ENCODE measurements around the gene COL23A1. TPM values are rescaled to one million over a fixed set of nuclear protein-coding genes. Genes with fewer than 3 reads are reported as not detected.

The COL23A1 gene
- polyA plus RNA-seq, 1 donor (not counting 4 experiments of a cell fraction or from before 2014, with no cell fraction given): not detected

DNA sequence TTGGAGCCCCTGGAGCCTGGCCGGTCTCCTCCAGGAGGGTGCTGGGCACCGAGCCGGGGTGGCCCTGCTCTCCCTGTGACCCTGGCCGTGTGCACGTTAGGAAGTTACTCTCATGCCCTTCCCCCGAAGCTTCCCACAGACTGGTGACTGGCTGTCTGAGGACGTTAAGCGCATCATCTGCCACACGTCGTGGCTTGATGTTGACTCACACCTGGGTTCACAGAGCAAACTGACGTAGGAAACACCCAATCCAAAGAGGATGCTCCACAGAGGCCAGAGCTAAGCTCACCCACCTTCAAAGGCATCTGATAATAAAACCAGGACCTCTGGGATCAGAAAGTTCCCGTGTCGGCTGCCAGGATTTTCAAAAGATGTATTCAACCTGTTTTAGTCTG lies 204.7 kb downstream of the COL23A1 start:
- Histone ChIP-seq H4K20me1 (ENCODE audit: control insufficient read depth, extremely low read depth, insufficient read depth, low read length) (no peaks in the 10 kb centered on the region), H3K27me3 (ENCODE audit: control insufficient read depth, extremely low read depth, insufficient read depth, low read length) (no peaks in the 10 kb centered on the region), H3K4me2 (ENCODE audit: control insufficient read depth, extremely low read depth, insufficient read depth, low read depth, low read length) (no peak overlapping the region), H3K9ac (ENCODE audit: control insufficient read depth, extremely low read depth, insufficient read depth, low read length) (no peak overlapping the region), H3K9me3 (ENCODE audit: control insufficient read depth, low read depth, low read length) (no peaks in the 10 kb centered on the region), H3K4me3 (ENCODE audit: control insufficient read depth in 2 of 3, extremely low read depth in 1 of 3, insufficient read depth in 2 of 3, low read depth in 1 of 3, low read length in 3 of 3) (no peak overlapping the region), H3K36me3 (ENCODE audit: control insufficient read depth in 2 of 2, extremely low read depth in 1 of 2, insufficient read depth in 2 of 2, low read length in 2 of 2) (no peaks in the 10 kb centered on the region), H3K4me1 (ENCODE audit: control insufficient read depth, extremely low read depth, insufficient read depth, low read length) (no peaks in the 10 kb centered on the region), H3K9me1 (ENCODE audit: control insufficient read depth, extremely low read depth, insufficient read depth, low read length) (no peaks in the 10 kb centered on the region), H3K79me2 (ENCODE audit: control insufficient read depth, insufficient read depth, low read length) (no peaks in the 10 kb centered on the region), H3K27ac (ENCODE audit: control insufficient read depth, insufficient read depth, low read length) (no peak overlapping the region), H2AFZ (ENCODE audit: control insufficient read depth, low read length) (no peak overlapping the region)
- DNase-seq (ENCODE audit: low read depth, low spot score) (no peak), FAIRE-seq (no peak)
- no peak for TF ChIP-seq EZH2 (IDR thresholded peaks at IDR 0.05; ENCODE audit: low read length)
- TF ChIP-seq, protein P1, sequence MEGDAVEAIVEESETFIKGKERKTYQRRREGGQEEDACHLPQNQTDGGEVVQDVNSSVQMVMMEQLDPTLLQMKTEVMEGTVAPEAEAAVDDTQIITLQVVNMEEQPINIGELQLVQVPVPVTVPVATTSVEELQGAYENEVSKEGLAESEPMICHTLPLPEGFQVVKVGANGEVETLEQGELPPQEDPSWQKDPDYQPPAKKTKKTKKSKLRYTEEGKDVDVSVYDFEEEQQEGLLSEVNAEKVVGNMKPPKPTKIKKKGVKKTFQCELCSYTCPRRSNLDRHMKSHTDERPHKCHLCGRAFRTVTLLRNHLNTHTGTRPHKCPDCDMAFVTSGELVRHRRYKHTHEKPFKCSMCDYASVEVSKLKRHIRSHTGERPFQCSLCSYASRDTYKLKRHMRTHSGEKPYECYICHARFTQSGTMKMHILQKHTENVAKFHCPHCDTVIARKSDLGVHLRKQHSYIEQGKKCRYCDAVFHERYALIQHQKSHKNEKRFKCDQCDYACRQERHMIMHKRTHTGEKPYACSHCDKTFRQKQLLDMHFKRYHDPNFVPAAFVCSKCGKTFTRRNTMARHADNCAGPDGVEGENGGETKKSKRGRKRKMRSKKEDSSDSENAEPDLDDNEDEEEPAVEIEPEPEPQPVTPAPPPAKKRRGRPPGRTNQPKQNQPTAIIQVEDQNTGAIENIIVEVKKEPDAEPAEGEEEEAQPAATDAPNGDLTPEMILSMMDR (optimal IDR thresholded peaks at IDR 0.05 in 1 of 3, IDR thresholded peaks at IDR 0.05 in 1 of 3, conservative IDR thresholded peaks at IDR 0.05 in 1 of 3; ENCODE audit: extremely low read depth in 1 of 3, insufficient read depth in 2 of 3, low read length in 3 of 3): no peak
- dilution Hi-C loops (cut with MboI; ENCODE audit: extremely low pct_ligation_motif_present, low sequenced_read_pairs): no loop called here

DNA sequence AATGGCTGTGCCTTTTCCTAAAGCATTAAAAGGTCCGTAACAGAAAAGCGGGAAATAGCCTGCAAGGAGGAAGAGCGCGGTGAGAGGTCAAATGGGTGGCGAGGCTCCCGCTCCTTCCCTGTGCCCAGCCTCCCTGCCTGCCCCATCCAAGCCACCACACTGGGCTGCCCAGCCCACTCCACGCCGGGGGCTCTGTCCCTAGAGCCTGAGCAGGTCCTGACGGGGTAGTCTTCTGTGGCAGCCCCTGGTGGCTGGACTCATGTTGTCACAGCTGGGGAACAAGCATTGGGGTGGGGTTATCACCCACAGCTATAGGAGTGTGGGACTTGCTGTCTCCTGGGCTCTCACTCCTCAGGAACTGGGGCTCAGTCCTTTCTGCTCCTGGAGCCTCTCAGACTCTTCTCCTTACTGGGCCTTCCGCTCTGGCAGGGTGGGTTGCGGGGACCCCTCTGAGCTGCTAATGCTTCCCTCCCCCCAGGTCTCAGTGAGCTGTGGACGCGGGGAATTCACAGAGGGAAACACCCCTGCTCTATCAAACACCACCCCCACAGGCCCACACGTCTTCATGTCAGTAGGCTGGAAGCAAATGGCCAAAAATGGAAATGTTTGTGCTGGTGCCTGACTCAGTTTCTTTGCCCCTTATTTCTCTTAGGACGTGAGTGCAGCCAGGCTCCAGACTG lies 205.2 kb downstream of the COL23A1 start:
- Histone ChIP-seq H3K27ac (ENCODE audit: control insufficient read depth, insufficient read depth, low read length) (no peak overlapping the region), H2AFZ (ENCODE audit: control insufficient read depth, low read length) (no peak overlapping the region), H4K20me1 (ENCODE audit: control insufficient read depth, extremely low read depth, insufficient read depth, low read length) (no peaks in the 10 kb centered on the region), H3K4me3 (ENCODE audit: control insufficient read depth in 2 of 3, extremely low read depth in 1 of 3, insufficient read depth in 2 of 3, low read depth in 1 of 3, low read length in 3 of 3) (no peak overlapping the region), H3K27me3 (ENCODE audit: control insufficient read depth, extremely low read depth, insufficient read depth, low read length) (no peaks in the 10 kb centered on the region), H3K4me2 (ENCODE audit: control insufficient read depth, extremely low read depth, insufficient read depth, low read depth, low read length) (no peak overlapping the region), H3K36me3 (ENCODE audit: control insufficient read depth in 2 of 2, extremely low read depth in 1 of 2, insufficient read depth in 2 of 2, low read length in 2 of 2) (no peaks in the 10 kb centered on the region), H3K9me3 (ENCODE audit: control insufficient read depth, low read depth, low read length) (no peaks in the 10 kb centered on the region), H3K79me2 (ENCODE audit: control insufficient read depth, insufficient read depth, low read length) (no peaks in the 10 kb centered on the region), H3K9ac (ENCODE audit: control insufficient read depth, extremely low read depth, insufficient read depth, low read length) (no peak overlapping the region), H3K4me1 (ENCODE audit: control insufficient read depth, extremely low read depth, insufficient read depth, low read length) (no peaks in the 10 kb centered on the region), H3K9me1 (ENCODE audit: control insufficient read depth, extremely low read depth, insufficient read depth, low read length) (no peaks in the 10 kb centered on the region)
- FAIRE-seq (no peak), DNase-seq (ENCODE audit: low read depth, low spot score) (no peak)
- dilution Hi-C loops (cut with MboI; ENCODE audit: extremely low pct_ligation_motif_present, low sequenced_read_pairs): no loop called here
- no peak for TF ChIP-seq EZH2 (IDR thresholded peaks at IDR 0.05; ENCODE audit: low read length)
- TF ChIP-seq, protein P1 (optimal IDR thresholded peaks at IDR 0.05 in 1 of 3, IDR thresholded peaks at IDR 0.05 in 1 of 3, conservative IDR thresholded peaks at IDR 0.05 in 1 of 3; ENCODE audit: extremely low read depth in 1 of 3, insufficient read depth in 2 of 3, low read length in 3 of 3): no peak
